Measurements from ENCODE around the gene UCHL5.

DNA sequence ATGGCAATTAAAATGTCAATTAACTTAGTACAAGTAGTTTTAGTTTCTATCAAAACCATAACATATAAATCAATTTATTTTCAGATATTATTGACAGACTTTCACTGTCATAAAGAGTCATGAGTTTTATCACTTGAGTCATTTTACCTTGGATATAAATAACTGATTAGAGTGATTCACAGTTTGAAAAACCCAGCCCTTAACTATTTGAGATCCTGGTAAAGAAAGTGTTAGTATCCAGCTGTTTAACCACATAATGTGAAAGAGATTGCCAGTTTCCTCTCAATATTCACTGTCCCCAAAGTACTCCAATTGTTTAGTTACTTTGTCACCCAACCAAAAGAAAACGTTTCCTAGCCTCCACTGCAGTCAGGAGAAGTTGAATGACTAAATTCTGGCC lies 91.3 kb downstream of the UCHL5 start:
- TF ChIP-seq POLR2A (IDR thresholded peaks at IDR 0.05), result no peak
- TF ChIP-seq, protein P1, sequence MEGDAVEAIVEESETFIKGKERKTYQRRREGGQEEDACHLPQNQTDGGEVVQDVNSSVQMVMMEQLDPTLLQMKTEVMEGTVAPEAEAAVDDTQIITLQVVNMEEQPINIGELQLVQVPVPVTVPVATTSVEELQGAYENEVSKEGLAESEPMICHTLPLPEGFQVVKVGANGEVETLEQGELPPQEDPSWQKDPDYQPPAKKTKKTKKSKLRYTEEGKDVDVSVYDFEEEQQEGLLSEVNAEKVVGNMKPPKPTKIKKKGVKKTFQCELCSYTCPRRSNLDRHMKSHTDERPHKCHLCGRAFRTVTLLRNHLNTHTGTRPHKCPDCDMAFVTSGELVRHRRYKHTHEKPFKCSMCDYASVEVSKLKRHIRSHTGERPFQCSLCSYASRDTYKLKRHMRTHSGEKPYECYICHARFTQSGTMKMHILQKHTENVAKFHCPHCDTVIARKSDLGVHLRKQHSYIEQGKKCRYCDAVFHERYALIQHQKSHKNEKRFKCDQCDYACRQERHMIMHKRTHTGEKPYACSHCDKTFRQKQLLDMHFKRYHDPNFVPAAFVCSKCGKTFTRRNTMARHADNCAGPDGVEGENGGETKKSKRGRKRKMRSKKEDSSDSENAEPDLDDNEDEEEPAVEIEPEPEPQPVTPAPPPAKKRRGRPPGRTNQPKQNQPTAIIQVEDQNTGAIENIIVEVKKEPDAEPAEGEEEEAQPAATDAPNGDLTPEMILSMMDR (IDR thresholded peaks at IDR 0.05), result no peak
